K562 (cell line): ENCODE results near the gene VRK1. TPM values are rescaled to one million over a fixed set of nuclear protein-coding genes. Genes with fewer than 3 reads are reported as not detected.

Experiments
- BCLAF1 ChIP-seq, 2 experiments: fragments of 450-650 bp in 1 of 2; IDR thresholded peaks; 2 replicates each; pipeline ENCODE4 v1.6.1; 2011 to 2017; ENCODE audit warnings: low read depth in 2 of 2, antibody characterized with exemption in 1 of 2, borderline replicate concordance in 1 of 2, low read length in 1 of 2, mild to moderate bottlenecking in 1 of 2, mixed read lengths in 1 of 2; ENCODE audit not compliant: control insufficient read depth in 1 of 2
- CHD4 ChIP-seq: fragments of 200-600 bp; sonication (generic); IDR thresholded peaks from 3 replicates; pipeline ENCODE4 v1.6.1; 2012; ENCODE audit warnings: low read depth, mild to moderate bottlenecking, mixed read lengths, low read length, inconsistent platforms; ENCODE audit not compliant: insufficient read depth, insufficient replicate concordance, poor library complexity, severe bottlenecking
- CSDE1 ChIP-seq, 2 experiments: fragments of 450-650 bp; IDR thresholded peaks; 2 replicates each; pipeline ENCODE4 v1.6.1; 2016; ENCODE audit warnings: mild to moderate bottlenecking in 1 of 2
- GABPA ChIP-seq: fragments of 200-800 bp; sonication (Bioruptor generic); conservative IDR thresholded peaks from 2 replicates; pipeline ENCODE4 v1.6.1; 2016; ENCODE audit warnings: low read depth, missing genetic modification characterization, missing compliant biosample characterization
- JUND ChIP-seq, 2 experiments: IDR thresholded peaks; 2 replicates in 1 of 2; 3 replicates in 1 of 2; pipeline ENCODE4 v1.6.1; 2011; ENCODE audit warnings: borderline replicate concordance in 2 of 2, low read depth in 2 of 2, low read length in 2 of 2, improper control_type of control experiment in 1 of 2, missing biosample characterization in 1 of 2, missing genetic modification characterization in 1 of 2, missing genetic modification reagents in 1 of 2
- KLF10 ChIP-seq: fragments of 250-450 bp; sonication (Bioruptor Pico); IDR thresholded peaks from 2 replicates; pipeline ENCODE4 v1.6.1; 2021; ENCODE audit warnings: matching md5 sums
- MBD2 ChIP-seq: sonication (generic); IDR thresholded peaks from 2 replicates; pipeline ENCODE4 v1.6.1; 2016; ENCODE audit warnings: low read depth, borderline replicate concordance
- MYC ChIP-seq, 2 experiments: fragments of 250-450 bp in 1 of 2; sonication (Bioruptor Pico) in 1 of 2; IDR thresholded peaks; 2 replicates each; pipeline versions ENCODE4 v1.5.1 to v1.6.1; 2012 to 2021; ENCODE audit warnings: low read depth in 2 of 2, borderline replicate concordance in 1 of 2, improper control_type of control experiment in 1 of 2, low read length in 1 of 2, mild to moderate bottlenecking in 1 of 2, moderate library complexity in 1 of 2
- NCOA2 ChIP-seq, 2 experiments: fragments of 450-650 bp; IDR thresholded peaks; 2 replicates each; pipeline ENCODE4 v1.6.1; 2018; ENCODE audit warnings: mild to moderate bottlenecking in 2 of 2, moderate library complexity in 1 of 2; ENCODE audit not compliant: partially characterized antibody in 2 of 2
- PHTF2 ChIP-seq: fragments of 250-450 bp; sonication (Bioruptor Pico); IDR thresholded peaks from 2 replicates; pipeline ENCODE4 v1.5.0; 2021; ENCODE audit warnings: mild to moderate bottlenecking
- POLR3G ChIP-seq: IDR thresholded peaks from 2 replicates; pipeline ENCODE4 v1.6.1; 2011; ENCODE audit not compliant: insufficient read length, insufficient replicate concordance; ENCODE audit errors: extremely low read depth
- RBM25 ChIP-seq: fragments of 200-400 bp; formaldehyde crosslinking; IDR thresholded peaks from 2 replicates; pipeline ENCODE4 v1.6.1; 2018; ENCODE audit warnings: low read length, low read depth, moderate library complexity; ENCODE audit not compliant: severe bottlenecking
- SIRT6 ChIP-seq: IDR thresholded peaks from one replicate; pipeline ENCODE4 v1.6.1; 2012; ENCODE audit warnings: low read depth, mild to moderate bottlenecking, control low read depth, inconsistent platforms, low read length, moderate library complexity
- U2AF1 ChIP-seq: fragments of 200-400 bp; formaldehyde crosslinking; optimal IDR thresholded peaks from 2 replicates; pipeline ENCODE3; 2017; ENCODE audit warnings: mild to moderate bottlenecking, low read depth, low read length, moderate library complexity
- XRCC3 ChIP-seq: fragments of 450-650 bp; IDR thresholded peaks from 2 replicates; pipeline ENCODE4 v1.6.1; 2017; ENCODE audit warnings: mild to moderate bottlenecking, moderate library complexity
- YY1 ChIP-seq, 3 experiments: IDR thresholded peaks; 2 replicates each; pipeline ENCODE4 v1.6.1; 2011; ENCODE audit warnings: low read length in 2 of 3, mild to moderate bottlenecking in 2 of 3, moderate library complexity in 2 of 3, borderline replicate concordance in 1 of 3, control low read depth in 1 of 3, low read depth in 1 of 3; ENCODE audit not compliant: insufficient read depth in 3 of 3, insufficient replicate concordance in 2 of 3, control insufficient read depth in 1 of 3, insufficient read length in 1 of 3; ENCODE audit errors: extremely low read depth in 1 of 3
- ZBED1 ChIP-seq: IDR thresholded peaks from 2 replicates; pipeline ENCODE4 v1.6.1; 2014
- ZKSCAN8 ChIP-seq: fragments of 200-800 bp; sonication (Bioruptor generic); IDR thresholded peaks from 2 replicates; pipeline ENCODE4 v1.6.1; 2016; ENCODE audit warnings: missing genetic modification characterization, missing compliant biosample characterization
- ZNF165 ChIP-seq: fragments of 250-450 bp; sonication (Bioruptor Pico); IDR thresholded peaks from 2 replicates; pipeline ENCODE4 v1.4.0; 2020; ENCODE audit warnings: borderline replicate concordance
- ZNF354B ChIP-seq: fragments of 250-450 bp; sonication (Bioruptor Pico); IDR thresholded peaks from 2 replicates; pipeline ENCODE4 v1.4.0; 2020
- ZNF583 ChIP-seq: fragments of 250-450 bp; sonication (Bioruptor Pico); IDR thresholded peaks from 2 replicates; pipeline ENCODE4 v1.4.0; 2020
- ZNF589 ChIP-seq: fragments of 200-800 bp; sonication (Bioruptor generic); IDR thresholded peaks from 2 replicates; pipeline ENCODE4 v1.6.1; 2016; ENCODE audit warnings: low read depth, missing genetic modification characterization, missing compliant biosample characterization
- polyA plus RNA-seq, 8 experiments: library from polyadenylated mRNA; depleted of rRNA in 4 of 8; stranded (reverse) in 5 of 8; unstranded in 3 of 8; fragments of >200 nt; fragmentation: Nextera tagmentation in 2 of 8; fragmentation: Illumina TruSeq in 1 of 8; extraction: Ambion mirVana in 2 of 8; extraction: Trizol in 1 of 8; gene quantifications; 2 replicates each; pipeline versions ENCODE4 v1.2.1 to v1.2.3, GENCODE V29; 2011 to 2014; ENCODE audit warnings: inconsistent platforms in 1 of 8, missing spikeins in 1 of 8
- total RNA-seq, 7 experiments: library from RNA; depleted of rRNA in 6 of 7; stranded (reverse); fragments of >200 nt in 6 of 7; fragmentation: Illumina TruSeq in 2 of 7; extraction: Trizol in 2 of 7; gene quantifications; 2 replicates each; pipeline versions ENCODE4 v1.2.1 to v1.2.3, GENCODE V29; 2011 to 2021; ENCODE audit warnings: low replicate concordance in 1 of 7
- TF ChIP-seq, protein P1 (sequence below): fragments of 450-650 bp; formaldehyde crosslinking; IDR thresholded peaks from 2 replicates; pipeline ENCODE4 v1.4.0; 2022; ENCODE audit warnings: missing genetic modification characterization

Gene VRK1
- total and polyA plus RNA-seq, 9 of the 15 experiments (the other 6 are each of a cell fraction or from before 2014, with no cell fraction given): 83.6 to 177 (median 116) TPM

DNA sequence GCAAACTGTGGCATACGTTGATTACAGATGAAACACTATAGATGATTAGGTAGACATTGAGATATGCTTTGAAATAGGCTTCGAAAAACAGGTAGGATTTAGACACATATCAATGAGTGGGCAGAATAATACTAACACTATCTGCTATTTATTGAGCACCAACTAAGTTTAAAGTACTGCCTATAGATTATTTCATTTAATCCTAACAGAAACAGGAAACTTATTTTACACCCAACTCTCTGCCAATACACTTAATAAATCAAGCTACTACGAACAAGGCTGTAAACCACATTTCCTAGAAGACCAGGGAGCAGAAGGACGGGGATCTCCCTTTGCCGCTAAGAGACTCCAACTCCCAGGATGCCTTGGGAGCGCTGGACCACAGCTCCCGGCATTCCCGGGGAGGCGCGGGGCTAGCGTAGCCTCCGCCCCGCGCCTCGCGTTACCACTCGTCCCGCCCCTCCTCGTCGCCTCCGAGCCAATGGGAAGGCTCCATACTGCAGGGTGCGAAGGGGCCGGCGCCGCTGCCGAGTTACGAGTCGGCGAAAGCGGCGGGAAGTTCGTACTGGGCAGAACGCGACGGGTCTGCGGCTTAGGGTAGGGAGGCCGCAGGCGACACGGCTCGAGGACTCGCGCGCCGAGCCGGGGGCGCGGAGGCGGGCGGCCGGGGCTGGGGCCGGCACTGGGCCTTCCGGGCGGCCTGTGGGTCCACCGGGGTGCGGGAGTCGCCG lies at the start of gene VRK1 (continued):
- TF ChIP-seq JUND (IDR thresholded peaks at IDR 0.05; ENCODE audit: borderline replicate concordance, low read depth, low read length) (peak; percentile 40; the same call in 1 of the 2 replicates), JUND (tag; IDR thresholded peaks at IDR 0.05; ENCODE audit: borderline replicate concordance, low read depth, low read length) (no peak; the same call in 2 of the 3 replicates), CHD4 (no peak), RBM25 (peak; percentile 84), PHTF2 (CRISPR knock-in tag) (no peak), ZNF583 (CRISPR knock-in tag) (no peak), BCLAF1 (IDR thresholded peaks at IDR 0.05; ENCODE audit: borderline replicate concordance in 1 of 2, control insufficient read depth in 1 of 2, low read depth in 2 of 2, low read length in 1 of 2) (no peak), ZNF589 (CRISPR knock-in tag) (0 out of 2 replicates have a peak, but pooled peaks have one; percentile 42), CSDE1 (IDR thresholded peaks at IDR 0.05) (no peak), MYC (IDR thresholded peaks at IDR 0.05; ENCODE audit: low read depth, low read length) (peak; percentile 70), MYC (CRISPR knock-in tag; IDR thresholded peaks at IDR 0.05; ENCODE audit: borderline replicate concordance, low read depth) (no peak), KLF10 (CRISPR knock-in tag) (no peak), U2AF1 (peak; percentile 73), ZBED1 (no peak), ZKSCAN8 (CRISPR knock-in tag) (no peak), SIRT6 (no peak), ZNF354B (CRISPR knock-in tag) (no peak), GABPA (tag) (peak; percentile 60), XRCC3 (no peak), YY1 (IDR thresholded peaks at IDR 0.05; ENCODE audit: borderline replicate concordance in 1 of 3, control insufficient read depth in 1 of 3, extremely low read depth in 1 of 3, insufficient read depth in 3 of 3, insufficient read length in 1 of 3, insufficient replicate concordance in 2 of 3, low read depth in 1 of 3, low read length in 2 of 3) (peak in 2 of 3 experiments; percentile 45 to 73), POLR3G (no peak), ZNF165 (no peak), MBD2 (peak; percentile 92), NCOA2 (IDR thresholded peaks at IDR 0.05; ENCODE audit: partially characterized antibody in 2 of 2) (no peak)
- TF ChIP-seq, protein P1, sequence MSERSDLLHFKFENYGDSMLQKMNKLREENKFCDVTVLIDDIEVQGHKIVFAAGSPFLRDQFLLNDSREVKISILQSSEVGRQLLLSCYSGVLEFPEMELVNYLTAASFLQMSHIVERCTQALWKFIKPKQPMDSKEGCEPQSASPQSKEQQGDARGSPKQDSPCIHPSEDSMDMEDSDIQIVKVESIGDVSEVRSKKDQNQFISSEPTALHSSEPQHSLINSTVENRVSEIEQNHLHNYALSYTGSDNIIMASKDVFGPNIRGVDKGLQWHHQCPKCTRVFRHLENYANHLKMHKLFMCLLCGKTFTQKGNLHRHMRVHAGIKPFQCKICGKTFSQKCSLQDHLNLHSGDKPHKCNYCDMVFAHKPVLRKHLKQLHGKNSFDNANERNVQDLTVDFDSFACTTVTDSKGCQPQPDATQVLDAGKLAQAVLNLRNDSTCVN: no peak
